ENCODE results near the gene RPN1. TPM values are rescaled to one million over a fixed set of nuclear protein-coding genes. Genes with fewer than 3 reads are reported as not detected.

Gene RPN1
- total and polyA plus RNA-seq, 2 experiments from 2014 or later: 419 to 422 TPM

GRCh38 chr3:128667641-128668040, 17.0 kb upstream of the RPN1 start:
- Histone ChIP-seq H3K4me3 (no peak overlapping the region), H3K9me3 (ENCODE audit: low read depth) (no peaks in the 10 kb centered on the region), H3K27ac (no peak overlapping the region), H3K9me2 (replicated peaks; ENCODE audit: insufficient read depth) (no peaks in the 10 kb centered on the region), H3K4me2 (no peak overlapping the region), H3K79me2 (no peaks in the 10 kb centered on the region), H3K4me1 (ENCODE audit: insufficient read depth) (no peaks in the 10 kb centered on the region), H3K36me3 (replicated peaks; ENCODE audit: insufficient read depth, low read depth) (no peaks in the 10 kb centered on the region), H4K20me1 (ENCODE audit: insufficient read depth, poor library complexity, severe bottlenecking) (no peaks in the 10 kb centered on the region), H2AFZ (no peak overlapping the region), H3K27me3 (no peaks in the 10 kb centered on the region)
- WGBS (ENCODE audit: low lambda C conversion rate, missing lambda C conversion rate): 89% methylated on average over 3 of the region's 3 CpGs
- TF ChIP-seq EZH2phosphoT487 (IDR thresholded peaks at IDR 0.05; ENCODE audit: low read depth, severe bottlenecking, unreplicated experiment): no peak
- no peak for TF ChIP-seq CTCF (IDR thresholded peaks at IDR 0.05; ENCODE audit: poor library complexity)
- no peak for TF ChIP-seq EZH2 (IDR thresholded peaks at IDR 0.05; ENCODE audit: borderline replicate concordance)
- DNase-seq (ENCODE audit: low spot score): no peak

- Histone ChIP-seq H3K9me3 (ENCODE audit: low read depth) (no peaks in the 10 kb centered on the region), H3K4me3 (no peak overlapping the region), H3K27ac (no peak overlapping the region), H3K27me3 (no peaks in the 10 kb centered on the region), H4K20me1 (ENCODE audit: insufficient read depth, poor library complexity, severe bottlenecking) (no peaks in the 10 kb centered on the region), H3K79me2 (no peaks in the 10 kb centered on the region), H3K4me2 (no peak overlapping the region), H3K9me2 (replicated peaks; ENCODE audit: insufficient read depth) (no peaks in the 10 kb centered on the region), H3K4me1 (ENCODE audit: insufficient read depth) (no peaks in the 10 kb centered on the region), H3K36me3 (replicated peaks; ENCODE audit: insufficient read depth, low read depth) (no peaks in the 10 kb centered on the region), H2AFZ (no peak overlapping the region)
- TF ChIP-seq CTCF (IDR thresholded peaks at IDR 0.05; ENCODE audit: poor library complexity) (no peak), EZH2 (IDR thresholded peaks at IDR 0.05; ENCODE audit: borderline replicate concordance) (no peak), EZH2phosphoT487 (IDR thresholded peaks at IDR 0.05; ENCODE audit: low read depth, severe bottlenecking, unreplicated experiment) (no peak)
- no peak for DNase-seq (ENCODE audit: low spot score)
- WGBS (ENCODE audit: low lambda C conversion rate, missing lambda C conversion rate): 85% methylated on average over 11 of the region's 11 CpGs
Observed at GRCh38 chr3:128665362-128666021, 14.9 kb upstream of the RPN1 start.

- no peaks in the 10 kb centered on the region for H3K9me3 ChIP-seq (ENCODE audit: low read depth)
- H3K27ac ChIP-seq: no peak overlapping the region
- H2AFZ ChIP-seq: no peak overlapping the region
- H4K20me1 ChIP-seq (ENCODE audit: insufficient read depth, poor library complexity, severe bottlenecking): no peaks in the 10 kb centered on the region
- H3K27me3 ChIP-seq: no peaks in the 10 kb centered on the region
- H3K4me3 ChIP-seq: no peak overlapping the region
- H3K4me2 ChIP-seq: no peak overlapping the region
- no peak for DNase-seq (ENCODE audit: low spot score)
- H3K36me3 ChIP-seq (replicated peaks; ENCODE audit: insufficient read depth, low read depth): no peaks in the 10 kb centered on the region
- no peaks in the 10 kb centered on the region for H3K4me1 ChIP-seq (ENCODE audit: insufficient read depth)
- TF ChIP-seq EZH2phosphoT487 (IDR thresholded peaks at IDR 0.05; ENCODE audit: low read depth, severe bottlenecking, unreplicated experiment) (no peak), CTCF (IDR thresholded peaks at IDR 0.05; ENCODE audit: poor library complexity) (no peak), EZH2 (IDR thresholded peaks at IDR 0.05; ENCODE audit: borderline replicate concordance) (no peak)
- no peaks in the 10 kb centered on the region for H3K79me2 ChIP-seq
- H3K9me2 ChIP-seq (replicated peaks; ENCODE audit: insufficient read depth): no peaks in the 10 kb centered on the region
- WGBS (ENCODE audit: low lambda C conversion rate, missing lambda C conversion rate): 55% methylated on average over 4 of the region's 4 CpGs
Observed at GRCh38 chr3:128663151-128663550, 12.5 kb upstream of the RPN1 start.
